Panc1 (cell line): Measurements from ENCODE around the gene ZBBX.

Source experiments
- POLR2AphosphoS5 ChIP-seq: IDR thresholded peaks from 2 replicates; pipeline ENCODE4 v1.6.1; 2012; ENCODE audit warnings: mild to moderate bottlenecking, low read depth, low read length, moderate library complexity
- SIN3A ChIP-seq: IDR thresholded peaks from 2 replicates; pipeline ENCODE4 v1.6.1; 2012; ENCODE audit warnings: low read depth, mild to moderate bottlenecking, low read length, moderate library complexity, borderline replicate concordance; ENCODE audit not compliant: insufficient read depth
- TF ChIP-seq, protein P1 (sequence below): fragments of 450-650 bp; IDR thresholded peaks from 2 replicates; pipeline ENCODE4 v1.5.1; 2017; ENCODE audit warnings: mild to moderate bottlenecking

- TF ChIP-seq, protein P1, sequence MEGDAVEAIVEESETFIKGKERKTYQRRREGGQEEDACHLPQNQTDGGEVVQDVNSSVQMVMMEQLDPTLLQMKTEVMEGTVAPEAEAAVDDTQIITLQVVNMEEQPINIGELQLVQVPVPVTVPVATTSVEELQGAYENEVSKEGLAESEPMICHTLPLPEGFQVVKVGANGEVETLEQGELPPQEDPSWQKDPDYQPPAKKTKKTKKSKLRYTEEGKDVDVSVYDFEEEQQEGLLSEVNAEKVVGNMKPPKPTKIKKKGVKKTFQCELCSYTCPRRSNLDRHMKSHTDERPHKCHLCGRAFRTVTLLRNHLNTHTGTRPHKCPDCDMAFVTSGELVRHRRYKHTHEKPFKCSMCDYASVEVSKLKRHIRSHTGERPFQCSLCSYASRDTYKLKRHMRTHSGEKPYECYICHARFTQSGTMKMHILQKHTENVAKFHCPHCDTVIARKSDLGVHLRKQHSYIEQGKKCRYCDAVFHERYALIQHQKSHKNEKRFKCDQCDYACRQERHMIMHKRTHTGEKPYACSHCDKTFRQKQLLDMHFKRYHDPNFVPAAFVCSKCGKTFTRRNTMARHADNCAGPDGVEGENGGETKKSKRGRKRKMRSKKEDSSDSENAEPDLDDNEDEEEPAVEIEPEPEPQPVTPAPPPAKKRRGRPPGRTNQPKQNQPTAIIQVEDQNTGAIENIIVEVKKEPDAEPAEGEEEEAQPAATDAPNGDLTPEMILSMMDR, result no peak
- TF ChIP-seq POLR2AphosphoS5, result no peak
- no peak for TF ChIP-seq SIN3A
These were observed 24.7 kb downstream of the ZBBX start for GRCh38 chr3:167355446-167355845.
